ENCODE results near the gene NKX2-3.

Gene NKX2-3

DNA sequence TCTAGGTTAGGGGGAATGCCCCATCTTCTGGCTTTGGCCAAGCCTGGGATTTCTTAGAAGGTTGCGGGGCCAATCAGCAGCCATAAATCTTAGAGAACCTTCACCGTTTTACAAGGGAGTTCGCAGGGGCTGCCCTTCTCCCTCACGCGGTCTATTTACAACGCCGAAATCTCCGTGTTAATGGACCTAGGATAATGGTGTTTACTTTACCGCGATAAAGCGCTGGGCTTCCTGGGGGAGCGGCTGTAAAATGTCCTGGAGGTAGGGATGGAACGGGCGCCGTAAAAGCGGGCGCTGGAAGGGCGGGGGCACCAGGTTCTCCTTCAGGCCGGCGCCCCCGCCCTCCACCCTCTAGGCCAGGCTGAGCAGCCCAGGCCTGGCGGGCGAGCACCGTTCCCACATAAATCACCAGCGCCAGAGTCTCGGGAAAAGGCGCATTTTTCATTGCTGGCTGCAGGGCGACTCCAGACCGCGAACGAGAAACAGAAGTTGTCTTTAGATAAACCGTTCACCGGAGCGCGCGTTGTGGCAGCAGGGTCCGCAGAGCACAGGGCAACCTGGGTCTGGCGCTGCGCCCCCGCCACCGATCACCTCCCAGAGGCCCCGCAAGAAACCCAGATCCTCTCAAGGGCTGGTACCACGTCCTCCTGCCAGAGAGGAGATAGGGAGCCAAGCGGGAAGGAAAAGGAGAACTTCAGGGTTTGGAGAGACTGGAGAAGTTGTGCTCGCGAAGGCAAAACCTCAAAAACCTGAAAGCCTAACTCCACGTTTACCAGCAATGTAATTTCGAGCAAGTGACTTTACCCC lies 12.5 kb upstream of the NKX2-3 start (continued):
- TF ChIP-seq SCRT2 (tag by site-specific recombination; IDR thresholded peaks at IDR 0.05) (no peak), YY2 (tag by site-specific recombination; IDR thresholded peaks at IDR 0.05) (no peak), ZNF473 (tag by site-specific recombination; IDR thresholded peaks at IDR 0.05) (no peak), ZNF223 (tag by site-specific recombination; IDR thresholded peaks at IDR 0.05) (no peak), BCL11A (tag by site-specific recombination; IDR thresholded peaks at IDR 0.05; ENCODE audit: low read depth) (peak; percentile 34; the same call in 1 of the 2 replicates), ZNF121 (tag by site-specific recombination; IDR thresholded peaks at IDR 0.05) (peak; percentile 40; the same call in 1 of the 2 replicates), IKZF3 (tag by site-specific recombination; IDR thresholded peaks at IDR 0.05) (peak; percentile 99), ZNF548 (tag by site-specific recombination; IDR thresholded peaks at IDR 0.05) (no peak), ZNF571 (tag by site-specific recombination; IDR thresholded peaks at IDR 0.05) (no peak), ZBTB20 (tag by site-specific recombination; IDR thresholded peaks at IDR 0.05) (peak; percentile 78), ZNF610 (tag by site-specific recombination; IDR thresholded peaks at IDR 0.05; ENCODE audit: borderline replicate concordance) (peak; percentile 95), ZNF324 (tag by site-specific recombination; IDR thresholded peaks at IDR 0.05) (peak; percentile 86; the same call in 1 of the 2 replicates), ZNF354C (tag by site-specific recombination; IDR thresholded peaks at IDR 0.05; ENCODE audit: borderline replicate concordance, low read depth) (no peak)
- TF ChIP-seq, protein P1, sequence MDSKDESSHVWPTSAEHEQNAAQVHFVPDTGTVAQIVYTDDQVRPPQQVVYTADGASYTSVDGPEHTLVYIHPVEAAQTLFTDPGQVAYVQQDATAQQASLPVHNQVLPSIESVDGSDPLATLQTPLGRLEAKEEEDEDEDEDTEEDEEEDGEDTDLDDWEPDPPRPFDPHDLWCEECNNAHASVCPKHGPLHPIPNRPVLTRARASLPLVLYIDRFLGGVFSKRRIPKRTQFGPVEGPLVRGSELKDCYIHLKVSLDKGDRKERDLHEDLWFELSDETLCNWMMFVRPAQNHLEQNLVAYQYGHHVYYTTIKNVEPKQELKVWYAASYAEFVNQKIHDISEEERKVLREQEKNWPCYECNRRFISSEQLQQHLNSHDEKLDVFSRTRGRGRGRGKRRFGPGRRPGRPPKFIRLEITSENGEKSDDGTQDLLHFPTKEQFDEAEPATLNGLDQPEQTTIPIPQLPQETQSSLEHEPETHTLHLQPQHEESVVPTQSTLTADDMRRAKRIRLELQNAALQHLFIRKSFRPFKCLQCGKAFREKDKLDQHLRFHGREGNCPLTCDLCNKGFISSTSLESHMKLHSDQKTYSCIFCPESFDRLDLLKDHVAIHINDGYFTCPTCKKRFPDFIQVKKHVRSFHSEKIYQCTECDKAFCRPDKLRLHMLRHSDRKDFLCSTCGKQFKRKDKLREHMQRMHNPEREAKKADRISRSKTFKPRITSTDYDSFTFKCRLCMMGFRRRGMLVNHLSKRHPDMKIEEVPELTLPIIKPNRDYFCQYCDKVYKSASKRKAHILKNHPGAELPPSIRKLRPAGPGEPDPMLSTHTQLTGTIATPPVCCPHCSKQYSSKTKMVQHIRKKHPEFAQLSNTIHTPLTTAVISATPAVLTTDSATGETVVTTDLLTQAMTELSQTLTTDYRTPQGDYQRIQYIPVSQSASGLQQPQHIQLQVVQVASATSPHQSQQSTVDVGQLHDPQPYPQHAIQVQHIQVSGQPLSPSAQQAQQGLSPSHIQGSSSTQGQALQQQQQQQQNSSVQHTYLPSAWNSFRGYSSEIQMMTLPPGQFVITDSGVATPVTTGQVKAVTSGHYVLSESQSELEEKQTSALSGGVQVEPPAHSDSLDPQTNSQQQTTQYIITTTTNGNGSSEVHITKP (tag by site-specific recombination; IDR thresholded peaks at IDR 0.05), result peak; percentile 75
- TF ChIP-seq, protein P2, sequence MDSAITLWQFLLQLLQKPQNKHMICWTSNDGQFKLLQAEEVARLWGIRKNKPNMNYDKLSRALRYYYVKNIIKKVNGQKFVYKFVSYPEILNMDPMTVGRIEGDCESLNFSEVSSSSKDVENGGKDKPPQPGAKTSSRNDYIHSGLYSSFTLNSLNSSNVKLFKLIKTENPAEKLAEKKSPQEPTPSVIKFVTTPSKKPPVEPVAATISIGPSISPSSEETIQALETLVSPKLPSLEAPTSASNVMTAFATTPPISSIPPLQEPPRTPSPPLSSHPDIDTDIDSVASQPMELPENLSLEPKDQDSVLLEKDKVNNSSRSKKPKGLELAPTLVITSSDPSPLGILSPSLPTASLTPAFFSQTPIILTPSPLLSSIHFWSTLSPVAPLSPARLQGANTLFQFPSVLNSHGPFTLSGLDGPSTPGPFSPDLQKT (IDR thresholded peaks at IDR 0.05; ENCODE audit: borderline replicate concordance, low read depth, low read length), result no peak
- TF ChIP-seq, protein P3, sequence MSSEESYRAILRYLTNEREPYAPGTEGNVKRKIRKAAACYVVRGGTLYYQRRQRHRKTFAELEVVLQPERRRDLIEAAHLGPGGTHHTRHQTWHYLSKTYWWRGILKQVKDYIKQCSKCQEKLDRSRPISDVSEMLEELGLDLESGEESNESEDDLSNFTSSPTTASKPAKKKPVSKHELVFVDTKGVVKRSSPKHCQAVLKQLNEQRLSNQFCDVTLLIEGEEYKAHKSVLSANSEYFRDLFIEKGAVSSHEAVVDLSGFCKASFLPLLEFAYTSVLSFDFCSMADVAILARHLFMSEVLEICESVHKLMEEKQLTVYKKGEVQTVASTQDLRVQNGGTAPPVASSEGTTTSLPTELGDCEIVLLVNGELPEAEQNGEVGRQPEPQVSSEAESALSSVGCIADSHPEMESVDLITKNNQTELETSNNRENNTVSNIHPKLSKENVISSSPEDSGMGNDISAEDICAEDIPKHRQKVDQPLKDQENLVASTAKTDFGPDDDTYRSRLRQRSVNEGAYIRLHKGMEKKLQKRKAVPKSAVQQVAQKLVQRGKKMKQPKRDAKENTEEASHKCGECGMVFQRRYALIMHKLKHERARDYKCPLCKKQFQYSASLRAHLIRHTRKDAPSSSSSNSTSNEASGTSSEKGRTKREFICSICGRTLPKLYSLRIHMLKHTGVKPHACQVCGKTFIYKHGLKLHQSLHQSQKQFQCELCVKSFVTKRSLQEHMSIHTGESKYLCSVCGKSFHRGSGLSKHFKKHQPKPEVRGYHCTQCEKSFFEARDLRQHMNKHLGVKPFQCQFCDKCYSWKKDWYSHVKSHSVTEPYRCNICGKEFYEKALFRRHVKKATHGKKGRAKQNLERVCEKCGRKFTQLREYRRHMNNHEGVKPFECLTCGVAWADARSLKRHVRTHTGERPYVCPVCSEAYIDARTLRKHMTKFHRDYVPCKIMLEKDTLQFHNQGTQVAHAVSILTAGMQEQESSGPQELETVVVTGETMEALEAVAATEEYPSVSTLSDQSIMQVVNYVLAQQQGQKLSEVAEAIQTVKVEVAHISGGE (tag by site-specific recombination; conservative IDR thresholded peaks at IDR 0.05; ENCODE audit: low read depth), result no peak
- TF ChIP-seq, protein P4, sequence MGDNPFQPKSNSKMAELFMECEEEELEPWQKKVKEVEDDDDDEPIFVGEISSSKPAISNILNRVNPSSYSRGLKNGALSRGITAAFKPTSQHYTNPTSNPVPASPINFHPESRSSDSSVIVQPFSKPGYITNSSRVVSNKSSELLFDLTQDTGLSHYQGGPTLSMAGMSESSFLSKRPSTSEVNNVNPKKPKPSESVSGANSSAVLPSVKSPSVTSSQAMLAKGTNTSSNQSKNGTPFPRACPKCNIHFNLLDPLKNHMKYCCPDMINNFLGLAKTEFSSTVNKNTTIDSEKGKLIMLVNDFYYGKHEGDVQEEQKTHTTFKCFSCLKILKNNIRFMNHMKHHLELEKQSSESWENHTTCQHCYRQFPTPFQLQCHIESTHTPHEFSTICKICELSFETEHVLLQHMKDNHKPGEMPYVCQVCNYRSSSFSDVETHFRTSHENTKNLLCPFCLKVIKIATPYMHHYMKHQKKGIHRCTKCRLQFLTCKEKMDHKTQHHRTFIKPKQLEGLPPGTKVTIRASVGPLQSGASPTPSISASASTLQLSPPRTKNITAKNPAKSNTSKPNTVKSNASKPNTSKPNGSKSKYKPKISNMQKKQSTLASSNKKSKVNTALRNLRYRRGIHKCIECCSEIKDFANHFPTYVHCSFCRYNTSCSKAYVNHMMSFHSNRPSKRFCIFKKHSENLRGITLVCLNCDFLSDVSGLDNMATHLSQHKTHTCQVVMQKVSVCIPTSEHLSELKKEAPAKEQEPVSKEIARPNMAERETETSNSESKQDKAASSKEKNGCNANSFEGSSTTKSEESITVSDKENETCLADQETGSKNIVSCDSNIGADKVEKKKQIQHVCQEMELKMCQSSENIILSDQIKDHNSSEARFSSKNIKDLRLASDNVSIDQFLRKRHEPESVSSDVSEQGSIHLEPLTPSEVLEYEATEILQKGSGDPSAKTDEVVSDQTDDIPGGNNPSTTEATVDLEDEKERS (tag by site-specific recombination; IDR thresholded peaks at IDR 0.05), result no peak
- TF ChIP-seq, protein P5, sequence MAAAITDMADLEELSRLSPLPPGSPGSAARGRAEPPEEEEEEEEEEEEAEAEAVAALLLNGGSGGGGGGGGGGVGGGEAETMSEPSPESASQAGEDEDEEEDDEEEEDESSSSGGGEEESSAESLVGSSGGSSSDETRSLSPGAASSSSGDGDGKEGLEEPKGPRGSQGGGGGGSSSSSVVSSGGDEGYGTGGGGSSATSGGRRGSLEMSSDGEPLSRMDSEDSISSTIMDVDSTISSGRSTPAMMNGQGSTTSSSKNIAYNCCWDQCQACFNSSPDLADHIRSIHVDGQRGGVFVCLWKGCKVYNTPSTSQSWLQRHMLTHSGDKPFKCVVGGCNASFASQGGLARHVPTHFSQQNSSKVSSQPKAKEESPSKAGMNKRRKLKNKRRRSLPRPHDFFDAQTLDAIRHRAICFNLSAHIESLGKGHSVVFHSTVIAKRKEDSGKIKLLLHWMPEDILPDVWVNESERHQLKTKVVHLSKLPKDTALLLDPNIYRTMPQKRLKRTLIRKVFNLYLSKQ (tag by site-specific recombination; IDR thresholded peaks at IDR 0.05; ENCODE audit: borderline replicate concordance), result no peak
- TF ChIP-seq, protein P6, sequence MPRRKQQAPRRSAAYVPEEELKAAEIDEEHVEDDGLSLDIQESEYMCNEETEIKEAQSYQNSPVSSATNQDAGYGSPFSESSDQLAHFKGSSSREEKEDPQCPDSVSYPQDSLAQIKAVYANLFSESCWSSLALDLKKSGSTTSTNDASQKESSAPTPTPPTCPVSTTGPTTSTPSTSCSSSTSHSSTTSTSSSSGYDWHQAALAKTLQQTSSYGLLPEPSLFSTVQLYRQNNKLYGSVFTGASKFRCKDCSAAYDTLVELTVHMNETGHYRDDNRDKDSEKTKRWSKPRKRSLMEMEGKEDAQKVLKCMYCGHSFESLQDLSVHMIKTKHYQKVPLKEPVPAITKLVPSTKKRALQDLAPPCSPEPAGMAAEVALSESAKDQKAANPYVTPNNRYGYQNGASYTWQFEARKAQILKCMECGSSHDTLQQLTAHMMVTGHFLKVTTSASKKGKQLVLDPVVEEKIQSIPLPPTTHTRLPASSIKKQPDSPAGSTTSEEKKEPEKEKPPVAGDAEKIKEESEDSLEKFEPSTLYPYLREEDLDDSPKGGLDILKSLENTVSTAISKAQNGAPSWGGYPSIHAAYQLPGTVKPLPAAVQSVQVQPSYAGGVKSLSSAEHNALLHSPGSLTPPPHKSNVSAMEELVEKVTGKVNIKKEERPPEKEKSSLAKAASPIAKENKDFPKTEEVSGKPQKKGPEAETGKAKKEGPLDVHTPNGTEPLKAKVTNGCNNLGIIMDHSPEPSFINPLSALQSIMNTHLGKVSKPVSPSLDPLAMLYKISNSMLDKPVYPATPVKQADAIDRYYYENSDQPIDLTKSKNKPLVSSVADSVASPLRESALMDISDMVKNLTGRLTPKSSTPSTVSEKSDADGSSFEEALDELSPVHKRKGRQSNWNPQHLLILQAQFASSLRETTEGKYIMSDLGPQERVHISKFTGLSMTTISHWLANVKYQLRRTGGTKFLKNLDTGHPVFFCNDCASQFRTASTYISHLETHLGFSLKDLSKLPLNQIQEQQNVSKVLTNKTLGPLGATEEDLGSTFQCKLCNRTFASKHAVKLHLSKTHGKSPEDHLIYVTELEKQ (tag by site-specific recombination; IDR thresholded peaks at IDR 0.05; ENCODE audit: borderline replicate concordance), result peak; percentile 93
- TF ChIP-seq, protein P7, sequence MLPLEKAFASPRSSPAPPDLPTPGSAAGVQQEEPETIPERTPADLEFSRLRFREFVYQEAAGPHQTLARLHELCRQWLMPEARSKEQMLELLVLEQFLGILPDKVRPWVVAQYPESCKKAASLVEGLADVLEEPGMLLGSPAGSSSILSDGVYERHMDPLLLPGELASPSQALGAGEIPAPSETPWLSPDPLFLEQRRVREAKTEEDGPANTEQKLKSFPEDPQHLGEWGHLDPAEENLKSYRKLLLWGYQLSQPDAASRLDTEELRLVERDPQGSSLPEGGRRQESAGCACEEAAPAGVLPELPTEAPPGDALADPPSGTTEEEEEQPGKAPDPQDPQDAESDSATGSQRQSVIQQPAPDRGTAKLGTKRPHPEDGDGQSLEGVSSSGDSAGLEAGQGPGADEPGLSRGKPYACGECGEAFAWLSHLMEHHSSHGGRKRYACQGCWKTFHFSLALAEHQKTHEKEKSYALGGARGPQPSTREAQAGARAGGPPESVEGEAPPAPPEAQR (tag by site-specific recombination; IDR thresholded peaks at IDR 0.05), result no peak
